ENCODE results near the gene ALOX12.

ALOX12 gene

DNA sequence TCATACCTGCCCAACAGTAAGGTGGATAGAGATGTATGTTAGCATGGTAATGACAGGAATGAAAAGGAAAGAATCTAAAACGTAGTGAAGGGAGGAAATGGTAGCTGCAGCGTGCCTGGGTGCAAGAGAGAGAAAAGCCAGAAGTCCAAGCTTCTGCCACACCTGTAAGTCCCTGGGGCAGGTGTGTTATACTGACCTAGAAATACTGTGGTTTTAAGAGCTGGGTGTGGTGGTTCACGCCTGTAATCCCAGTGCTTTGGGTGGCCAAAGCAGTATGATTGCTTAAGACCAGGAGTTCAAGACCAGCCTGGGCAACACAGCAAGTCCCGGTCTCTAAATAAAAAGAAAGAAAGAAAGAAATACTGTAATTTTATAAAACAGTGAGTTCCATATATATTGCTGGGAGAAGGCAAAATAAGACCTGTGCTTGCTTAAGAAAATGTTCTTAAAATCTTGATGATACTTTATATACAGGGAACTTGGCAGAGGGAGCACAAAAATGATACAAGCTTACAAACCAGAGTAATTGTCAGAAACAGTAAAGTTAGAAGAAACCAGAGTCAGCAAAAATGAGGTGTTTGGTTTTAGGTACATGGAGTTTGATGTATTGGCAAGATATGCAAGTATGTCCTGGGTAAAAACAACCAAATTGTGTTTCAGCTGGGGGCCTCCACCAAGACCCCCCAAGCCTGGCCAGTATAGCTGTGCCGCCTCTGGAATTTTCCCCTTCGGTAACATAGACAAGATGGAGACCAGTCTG lies 6.6 kb downstream of the ALOX12 start:
- no peak for DNase-seq (ENCODE audit: low read depth in 2 of 2)

DNA sequence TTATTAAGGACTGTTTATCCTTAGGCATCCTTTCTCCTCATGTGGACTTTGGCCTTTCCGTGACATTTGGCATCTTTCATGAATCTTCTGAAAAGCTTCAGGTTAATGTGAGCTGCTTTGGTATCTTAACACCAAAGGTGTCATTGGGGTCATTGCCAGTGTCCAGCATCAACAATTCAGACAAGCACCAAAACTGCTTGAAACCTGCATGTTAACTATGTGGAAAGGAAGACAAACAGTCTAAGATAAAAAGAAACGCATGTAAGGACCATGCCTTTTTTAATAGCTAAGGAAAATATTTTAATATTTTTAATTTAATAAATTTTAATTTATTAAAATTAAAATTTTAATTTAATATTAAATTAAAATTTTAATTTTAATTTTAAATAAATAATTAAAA lies 7.9 kb downstream of the ALOX12 start:
- DNase-seq (ENCODE audit: low read depth in 2 of 2): no peak

DNA sequence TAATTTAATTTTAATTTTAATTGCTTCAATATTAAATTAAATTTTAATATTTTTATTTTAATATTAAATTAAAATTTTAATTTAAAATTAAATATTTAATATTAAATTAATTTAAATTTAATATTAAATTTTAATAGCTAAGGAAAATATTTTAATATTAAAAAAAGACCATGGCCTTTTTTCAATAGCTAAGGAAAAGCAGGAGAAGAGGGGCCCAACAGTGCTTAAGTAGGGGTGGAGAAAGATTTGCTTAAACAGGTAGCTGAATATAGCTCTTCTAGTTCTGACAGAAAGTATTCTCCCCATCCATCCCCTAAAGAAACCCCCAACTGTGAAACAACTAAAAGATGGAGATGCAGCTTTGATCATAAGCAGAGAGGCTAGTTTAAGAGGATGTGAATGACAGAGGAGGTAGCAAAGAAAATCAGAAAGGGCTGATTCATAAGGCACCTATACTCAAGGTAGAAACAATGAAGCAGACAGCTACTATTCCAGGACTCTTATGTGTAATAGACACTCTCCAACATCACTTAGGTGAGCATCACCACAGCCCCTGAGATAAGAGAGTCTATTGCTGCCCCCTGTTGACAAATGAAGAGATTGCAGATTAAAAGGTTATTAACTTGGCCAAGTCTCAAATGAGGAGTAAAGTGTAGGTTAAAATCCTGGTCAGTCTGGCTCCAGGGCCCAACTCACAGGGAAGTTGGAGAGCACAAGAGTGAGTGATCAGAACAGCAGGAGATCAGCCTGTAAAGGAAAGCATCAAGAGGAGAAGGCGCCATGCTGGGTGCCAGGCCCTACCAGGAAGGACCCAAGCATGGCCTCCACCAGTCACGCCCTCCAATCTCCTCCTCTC lies 8.8 kb downstream of the ALOX12 start:
- no peak for DNase-seq (ENCODE audit: low read depth in 2 of 2)

DNA sequence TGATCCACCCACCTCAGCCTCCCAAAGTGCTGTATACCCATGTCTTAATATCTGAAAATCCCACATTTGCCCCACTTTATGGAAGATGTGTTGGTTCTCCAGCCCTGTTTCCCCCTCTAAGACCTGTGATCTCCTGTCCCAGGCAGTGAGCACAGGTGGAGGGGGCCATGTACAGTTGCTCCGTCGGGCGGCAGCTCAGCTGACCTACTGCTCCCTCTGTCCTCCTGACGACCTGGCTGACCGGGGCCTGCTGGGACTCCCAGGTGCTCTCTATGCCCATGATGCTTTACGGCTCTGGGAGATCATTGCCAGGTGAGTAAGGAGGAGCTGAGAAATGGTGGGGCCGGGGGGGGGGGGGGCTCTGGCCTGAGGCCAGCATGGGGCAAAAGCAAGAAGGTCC lies 9.9 kb downstream of the ALOX12 start:
- no peak for DNase-seq (ENCODE audit: low read depth in 2 of 2)

DNA sequence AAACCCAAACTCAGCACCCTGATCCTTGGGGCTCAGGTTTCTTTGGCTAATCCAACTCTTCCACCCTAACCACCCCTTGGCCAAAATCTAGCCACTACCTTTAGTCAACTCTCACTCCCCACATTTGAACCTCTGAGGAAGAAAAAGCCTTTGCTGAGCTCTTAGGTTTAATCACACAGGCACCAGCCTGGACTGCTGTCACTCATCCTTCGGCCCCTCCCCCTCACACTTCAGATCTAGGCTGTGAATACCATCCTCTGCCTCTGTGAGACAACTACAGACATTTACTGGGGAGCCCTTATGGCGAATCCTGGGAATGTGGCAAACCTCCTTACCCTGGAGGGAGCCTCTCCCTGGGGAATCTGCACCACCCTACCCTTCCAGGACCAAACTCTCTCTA lies 11.3 kb downstream of the ALOX12 start:
- no peak for DNase-seq (ENCODE audit: low read depth in 2 of 2)

DNA sequence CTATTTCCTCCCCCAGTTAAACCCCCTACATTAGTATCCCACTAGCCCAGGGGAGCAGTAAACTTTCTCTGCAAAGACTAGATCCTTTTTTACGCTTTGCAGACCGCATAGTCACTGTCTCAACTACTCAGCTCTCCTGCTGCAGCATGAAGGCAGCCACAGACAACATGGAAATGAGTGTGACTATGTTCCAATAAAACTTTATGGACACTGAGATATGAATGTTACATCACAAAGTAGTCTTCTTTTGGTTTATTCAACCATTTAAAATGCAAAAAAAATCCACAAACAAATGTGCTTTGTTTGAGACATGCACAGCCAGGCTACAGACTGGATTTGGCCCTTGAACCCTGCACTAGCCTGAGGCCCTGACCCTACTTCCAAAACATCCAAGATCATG lies 14.7 kb downstream of the ALOX12 start:
- DNase-seq (ENCODE audit: low read depth in 2 of 2): no peak

DNA sequence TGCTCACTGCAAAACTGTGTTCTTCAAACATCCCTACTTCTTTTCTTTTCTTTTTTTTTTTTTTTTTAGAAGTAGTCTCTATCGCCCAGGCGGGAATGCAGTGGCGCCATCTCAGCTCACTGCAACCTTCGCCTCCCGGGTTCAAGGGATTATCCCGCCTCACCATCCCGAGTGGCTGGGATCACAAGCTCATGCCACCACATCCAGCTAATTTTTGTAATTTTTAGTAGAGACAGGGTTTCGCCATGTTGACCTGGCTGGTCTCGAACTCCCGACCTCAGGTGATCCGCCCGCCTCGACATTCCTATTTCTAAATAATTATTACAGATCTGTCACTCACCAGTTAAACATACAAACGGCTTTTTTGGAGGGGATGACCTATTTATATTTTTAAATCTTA lies 15.6 kb downstream of the ALOX12 start:
- DNase-seq (ENCODE audit: low read depth in 2 of 2): no peak

DNA sequence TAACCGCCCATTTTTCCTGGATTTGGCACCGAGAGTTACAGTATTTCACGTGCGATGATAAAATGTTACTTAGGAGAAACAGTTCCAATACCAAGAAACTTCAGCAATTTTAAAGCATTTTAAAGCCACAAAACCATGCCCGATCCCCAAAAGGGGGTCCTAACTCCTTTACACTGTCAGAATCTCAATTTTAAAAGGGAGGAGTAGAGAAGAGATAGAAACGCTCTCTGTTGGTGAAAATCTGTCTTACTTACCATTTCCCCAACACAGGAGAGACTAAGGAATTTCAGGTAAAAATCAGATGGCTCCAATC lies 16.0 kb downstream of the ALOX12 start:
- no peak for DNase-seq (ENCODE audit: low read depth in 2 of 2)

DNA sequence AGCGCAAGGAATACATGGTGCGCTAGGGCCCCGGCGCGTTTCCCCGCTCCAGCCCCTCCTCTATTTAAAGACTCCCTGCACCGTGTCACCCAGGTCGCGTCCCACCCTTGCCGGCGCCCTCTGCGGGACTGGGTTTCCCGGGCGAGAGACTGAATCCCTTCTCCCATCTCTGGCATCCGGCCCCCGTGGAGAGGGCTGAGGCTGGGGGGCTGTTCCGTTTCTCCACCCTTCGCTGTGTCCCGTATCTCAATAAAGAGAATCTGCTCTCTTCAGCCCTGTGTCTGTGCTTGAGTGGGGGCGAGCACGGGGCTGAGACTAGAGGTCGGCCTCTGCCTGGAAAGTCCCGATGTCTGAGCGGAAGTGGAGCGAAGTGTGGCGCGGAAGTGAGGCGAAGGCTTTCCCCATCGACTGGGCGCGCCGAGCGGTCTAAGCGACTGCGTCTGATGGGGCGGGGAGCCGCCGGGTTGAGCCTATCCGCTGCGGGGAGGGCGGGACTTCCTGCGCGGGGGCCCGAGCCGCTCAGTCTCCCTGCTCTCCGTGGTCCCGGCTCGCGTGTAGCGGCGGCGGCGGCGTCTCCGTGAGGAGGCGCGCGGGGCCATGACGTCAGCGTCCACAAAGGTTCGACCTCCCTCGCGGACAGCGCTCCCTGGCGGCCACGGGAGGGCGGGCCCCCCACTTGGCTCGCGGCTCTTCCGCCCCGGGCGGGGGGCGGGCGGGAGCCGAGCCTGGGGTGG lies 18.6 kb downstream of the ALOX12 start:
- DNase-seq (ENCODE audit: low read depth in 2 of 2): peak; percentile 93 to 94

DNA sequence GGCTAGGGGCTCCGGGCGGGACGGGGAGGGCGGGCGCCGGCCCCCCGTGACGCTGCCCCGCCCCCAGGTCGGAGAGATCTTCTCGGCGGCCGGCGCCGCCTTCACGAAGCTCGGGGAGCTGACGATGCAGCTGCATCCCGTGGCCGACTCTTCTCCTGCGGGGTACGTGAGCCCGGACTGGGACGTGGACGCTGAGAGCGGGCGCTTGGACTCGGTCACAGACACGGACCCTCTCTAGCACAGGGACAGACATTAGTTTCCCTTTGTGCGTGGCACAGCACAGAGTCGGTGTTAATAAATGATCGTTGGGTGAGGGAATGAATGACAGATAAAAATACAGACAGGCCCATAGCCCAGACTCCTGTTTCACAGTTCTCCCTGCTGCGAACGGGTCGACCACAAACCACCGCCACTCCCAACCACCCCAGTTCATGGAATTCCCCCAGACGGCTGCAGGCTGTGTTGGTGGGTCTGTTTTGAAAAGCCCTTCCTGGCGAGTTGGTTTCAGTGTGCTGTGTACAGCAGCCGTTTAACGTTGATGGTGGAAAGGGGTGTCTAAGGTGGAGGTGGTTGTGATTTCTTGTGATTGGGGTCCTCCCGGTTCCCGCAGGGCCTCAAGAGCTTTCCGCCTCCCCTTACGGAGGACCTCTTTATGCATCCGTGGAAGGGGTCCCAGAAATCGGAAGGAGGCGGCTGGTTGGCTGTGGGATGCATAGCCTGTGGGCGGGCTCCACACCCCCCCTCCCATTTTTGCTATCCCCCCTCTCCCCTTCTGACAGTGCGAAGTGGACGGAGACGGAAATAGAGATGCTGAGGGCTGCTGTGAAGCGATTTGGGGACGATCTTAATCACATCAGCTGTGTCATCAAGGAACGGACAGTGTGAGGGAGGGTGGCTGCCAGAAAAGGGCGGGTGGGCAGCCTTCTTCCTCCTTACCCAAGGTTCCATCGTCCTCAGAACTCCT lies 19.4 kb downstream of the ALOX12 start:
- DNase-seq (ENCODE audit: low read depth in 2 of 2): peak; percentile 61 to 74

DNA sequence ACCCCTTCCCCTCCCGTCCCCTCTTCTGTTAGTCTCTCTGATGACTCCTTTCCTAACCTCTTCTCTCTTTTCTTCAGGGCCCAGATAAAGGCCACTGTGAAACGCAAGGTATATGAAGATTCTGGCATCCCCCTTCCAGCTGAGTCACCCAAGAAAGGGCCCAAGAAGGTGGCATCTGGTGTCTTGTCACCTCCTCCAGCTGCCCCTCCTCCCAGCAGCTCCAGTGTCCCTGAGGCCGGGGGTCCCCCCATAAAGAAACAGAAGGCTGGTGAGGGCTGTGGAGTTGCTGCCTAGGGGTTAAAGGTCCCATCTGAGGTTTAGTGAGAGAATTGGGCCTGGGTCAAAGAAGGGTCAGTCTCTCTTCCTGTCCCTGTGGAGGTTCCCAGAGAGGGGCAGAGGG lies 20.6 kb downstream of the ALOX12 start:
- no peak for DNase-seq (ENCODE audit: low read depth in 2 of 2)

DNA sequence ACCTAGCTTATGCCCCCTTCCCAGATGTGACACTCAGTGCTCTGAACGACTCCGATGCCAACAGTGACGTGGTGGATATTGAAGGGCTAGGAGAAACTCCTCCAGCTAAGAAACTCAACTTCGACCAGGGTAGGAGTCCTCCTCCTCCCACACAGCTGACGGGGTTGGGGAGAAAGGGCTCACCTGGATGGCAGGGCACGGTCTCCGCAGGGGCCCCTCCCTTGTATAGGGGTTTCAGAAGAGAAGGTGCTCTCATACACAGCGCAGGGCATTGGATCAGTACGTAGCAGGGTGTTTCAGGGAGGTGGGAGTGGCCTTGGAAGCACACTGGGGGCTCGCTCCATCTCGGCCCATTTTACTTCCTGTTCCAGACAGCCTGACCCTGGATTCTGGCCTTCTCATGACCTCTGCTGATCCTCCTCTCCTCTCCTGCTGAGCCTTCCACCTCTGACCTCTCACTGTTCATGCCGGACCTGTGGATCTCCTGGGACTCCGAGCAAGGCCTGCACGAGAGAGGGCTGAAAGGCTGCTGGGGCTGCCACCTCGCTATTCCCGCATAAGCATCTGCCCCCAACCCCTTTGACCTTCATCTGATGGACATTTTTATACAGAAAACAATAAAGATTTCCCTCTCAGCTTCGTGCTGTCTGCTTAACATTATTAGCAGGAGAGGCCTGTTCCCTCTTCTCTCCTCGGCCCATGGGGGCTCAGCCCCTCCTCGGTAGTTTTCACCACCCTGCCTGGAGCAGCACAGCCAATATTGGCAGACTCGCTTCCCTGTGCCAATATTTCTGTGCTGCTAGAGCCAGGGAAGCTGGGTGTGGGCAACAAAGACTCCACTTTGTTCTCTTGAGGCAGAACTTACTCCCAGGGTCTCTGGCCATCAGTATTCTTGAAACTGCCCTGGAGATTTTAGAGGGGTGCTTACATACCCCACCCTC lies 21.3 kb downstream of the ALOX12 start:
- no peak for DNase-seq (ENCODE audit: low read depth in 2 of 2)

DNA sequence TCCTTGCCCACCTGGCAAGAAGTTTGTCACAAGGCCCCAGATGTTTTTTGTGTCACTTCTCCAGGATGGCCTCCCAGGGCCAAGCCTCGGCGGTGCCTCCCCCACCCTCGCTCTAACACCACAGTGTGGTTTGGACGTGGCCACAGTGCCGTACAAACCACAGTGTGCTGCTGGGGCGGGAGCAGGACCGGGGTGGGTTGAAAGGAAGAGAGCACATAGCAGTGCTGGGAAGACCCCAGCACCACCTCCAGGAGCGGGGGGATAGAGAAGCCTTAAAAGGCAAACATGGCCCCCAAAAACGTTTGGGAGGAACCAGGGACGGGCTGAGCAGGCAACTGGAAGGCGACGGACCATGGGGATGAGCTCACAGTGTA lies 22.0 kb downstream of the ALOX12 start:
- DNase-seq (ENCODE audit: low read depth in 2 of 2): no peak

DNA sequence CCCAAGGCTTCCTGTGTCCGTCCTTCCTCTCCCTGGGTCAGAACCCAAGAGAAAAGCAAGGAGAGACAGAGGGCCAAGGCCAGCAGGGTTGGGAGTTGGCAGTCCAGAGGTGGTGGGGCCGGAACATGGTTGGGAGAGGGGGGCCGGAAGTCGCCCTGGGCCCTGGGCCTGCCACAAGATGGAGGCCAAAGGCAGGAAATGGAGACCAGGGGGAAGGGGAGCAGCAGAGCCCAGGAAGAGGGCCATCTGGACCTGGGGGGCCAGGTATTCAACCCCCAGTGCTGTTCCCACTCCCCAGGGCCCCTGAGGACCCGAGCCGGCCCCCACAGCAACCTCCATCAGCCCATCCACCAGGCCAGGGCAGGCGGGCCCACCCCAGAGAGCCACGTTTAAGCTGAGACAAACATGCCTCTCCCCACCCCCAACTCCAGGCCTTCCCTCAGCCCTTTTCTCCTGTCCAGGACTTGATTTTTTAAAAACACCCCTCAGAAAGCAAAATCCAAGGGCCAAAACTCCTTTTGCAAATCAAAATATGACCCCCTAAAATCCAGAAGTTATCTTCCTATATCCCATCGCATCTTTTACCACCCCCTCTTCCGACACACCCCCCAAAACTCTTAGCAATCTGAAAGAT lies 22.6 kb downstream of the ALOX12 start:
- no peak for DNase-seq (ENCODE audit: low read depth in 2 of 2)

DNA sequence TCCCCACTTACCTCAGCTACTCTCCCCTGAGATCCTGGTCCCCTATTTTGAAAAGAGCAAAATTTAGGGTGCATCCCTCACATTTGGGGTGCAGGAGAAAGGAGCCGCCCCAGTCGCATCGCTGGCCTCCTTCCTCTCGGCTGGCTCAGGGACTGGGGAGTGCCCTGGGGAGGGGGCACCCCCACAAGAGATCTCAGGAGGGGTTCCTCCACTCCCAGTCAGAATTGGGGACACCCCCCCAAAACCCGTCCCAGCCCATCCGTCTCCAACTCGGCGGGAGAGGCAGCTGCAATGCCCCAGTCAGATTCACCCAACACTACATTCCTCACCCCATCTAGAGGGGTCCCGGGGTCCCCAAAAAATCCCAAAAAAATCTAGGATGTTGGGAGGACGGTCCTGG lies 23.5 kb downstream of the ALOX12 start:
- no peak for DNase-seq (ENCODE audit: low read depth in 2 of 2)

DNA sequence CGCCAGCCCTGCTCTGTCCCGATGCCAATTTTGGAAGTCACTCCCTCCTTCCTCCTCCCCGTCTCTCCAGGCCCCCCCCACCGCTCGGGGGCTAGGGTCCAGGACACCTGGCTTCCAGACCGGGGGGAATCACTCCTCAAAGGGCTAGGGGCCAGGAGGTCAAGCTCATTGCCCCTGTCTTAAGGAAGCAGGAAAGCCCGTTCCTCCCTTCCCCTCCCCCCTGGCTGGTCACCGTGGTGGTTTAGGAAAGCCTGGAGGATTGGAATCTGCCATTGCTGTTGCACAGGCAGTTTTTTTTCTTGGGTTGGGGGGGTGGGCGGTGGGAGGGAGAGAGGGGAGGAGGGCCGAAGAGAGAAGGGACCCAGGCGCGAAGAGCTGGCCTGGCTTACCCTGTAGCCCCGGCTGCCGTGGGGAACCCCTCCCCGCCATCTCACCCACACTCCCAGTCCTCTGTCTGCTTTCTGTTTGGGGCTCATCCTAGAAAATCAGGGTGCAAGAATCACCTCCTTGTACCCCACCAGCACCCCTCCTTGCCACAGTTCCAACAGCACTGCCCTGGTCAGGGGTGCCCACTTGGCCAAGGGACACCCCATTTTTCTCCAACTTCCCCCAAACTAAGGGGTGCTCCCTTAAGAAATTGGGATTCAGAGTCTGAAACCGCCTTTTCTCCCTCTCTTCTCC lies 24.1 kb downstream of the ALOX12 start:
- DNase-seq (ENCODE audit: low read depth in 2 of 2): no peak

DNA sequence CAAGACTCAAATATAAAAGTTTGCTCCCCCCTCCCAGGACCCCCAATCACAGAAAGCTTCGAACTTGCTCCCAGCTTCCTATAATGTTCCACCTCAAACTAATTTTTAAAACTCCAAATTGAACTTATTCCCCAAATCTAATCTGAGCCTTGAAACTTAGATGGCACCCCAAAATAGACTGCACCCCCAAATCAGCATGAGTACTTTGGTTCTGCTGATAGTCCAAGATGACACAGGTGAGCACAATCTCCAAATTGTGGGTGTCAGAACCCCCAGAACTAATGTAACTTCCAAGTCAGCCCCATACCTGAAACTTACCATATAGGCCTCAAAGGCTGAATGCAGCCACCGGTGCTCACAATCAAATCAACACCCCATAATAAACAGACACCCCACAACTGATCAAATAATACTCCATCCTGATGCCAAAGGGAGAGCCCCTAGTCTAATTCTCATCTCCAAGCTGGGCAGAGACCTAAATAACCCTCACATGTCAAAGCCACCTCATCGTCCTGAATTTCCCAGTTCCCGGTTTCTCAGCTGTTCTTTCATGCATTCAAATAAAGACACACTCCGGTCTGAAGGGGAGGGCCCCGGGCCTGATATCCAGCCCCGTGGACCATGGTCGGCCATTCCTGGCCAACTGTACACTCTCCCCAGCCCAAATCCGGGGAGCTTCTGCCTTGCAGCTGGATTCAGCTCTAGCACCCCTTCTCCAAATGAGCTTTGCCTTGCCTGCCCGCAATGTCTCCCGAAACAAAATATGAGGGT lies 25.2 kb downstream of the ALOX12 start:
- DNase-seq (ENCODE audit: low read depth in 2 of 2): no peak

DNA sequence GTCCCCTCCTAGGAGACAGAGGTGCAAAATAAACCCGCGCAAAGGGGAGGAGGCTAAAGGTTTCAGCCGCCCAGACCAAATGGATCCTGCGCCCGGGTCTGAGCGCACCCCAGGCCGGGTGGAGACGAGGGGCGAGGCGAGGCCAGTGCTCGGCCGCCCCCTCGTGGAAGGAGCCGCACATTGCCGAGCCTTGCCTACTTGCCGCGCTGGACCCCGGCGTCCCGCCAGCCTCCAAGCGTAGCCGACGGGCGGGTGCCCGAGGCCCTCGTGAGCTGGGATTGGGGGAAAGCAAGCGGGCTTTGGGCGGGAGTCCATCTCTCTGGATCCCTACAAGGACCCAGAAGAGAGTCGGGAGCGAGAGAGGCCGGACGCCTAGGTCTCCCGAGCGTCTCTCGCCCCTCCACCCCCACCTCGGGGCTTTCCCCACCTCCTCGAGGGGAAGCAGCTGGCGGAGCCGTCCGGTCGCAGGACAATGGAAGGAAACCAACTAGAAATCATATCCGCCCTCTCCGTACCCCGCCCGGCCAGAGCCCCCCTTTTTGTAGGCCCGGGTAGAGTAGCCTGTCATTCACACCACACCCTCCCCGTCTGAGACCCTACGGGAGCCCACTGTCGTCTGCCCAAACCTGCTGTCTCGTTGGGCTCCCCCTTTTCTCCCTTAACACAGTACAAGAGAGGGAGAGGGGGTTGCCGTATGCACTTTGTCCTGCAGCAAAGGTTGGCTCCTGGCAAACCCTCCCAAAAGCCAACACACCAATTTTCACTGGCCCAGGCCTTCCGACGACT lies 26.3 kb downstream of the ALOX12 start:
- peak; percentile 53 to 73 for DNase-seq (ENCODE audit: low read depth in 2 of 2)
